Smooth muscle cell (in vitro differentiated cells): ENCODE measurements around the gene C1orf141. TPM values are rescaled to one million over a fixed set of nuclear protein-coding genes. Genes with fewer than 3 reads are reported as not detected.

Experiments used
- DNase-seq: peaks from one replicate; lab custom pipeline; 2025; ENCODE audit not compliant: unreplicated experiment; lab: John Stamatoyannopoulos, UW
- H2AFZ ChIP-seq: fragments of 200-600 bp; sonication (generic); 2 replicates; pipeline ENCODE4 v1.6.0; 2016; ENCODE audit warnings: antibody characterized with exemption, low read depth, mild to moderate bottlenecking
- H3F3A ChIP-seq: fragments of 200-600 bp; sonication (generic); 2 replicates; pipeline ENCODE4 v1.6.0; 2017; ENCODE audit warnings: antibody characterized with exemption, low read depth
- H3K27ac ChIP-seq: fragments of 200-600 bp; sonication (generic); 2 replicates; pipeline ENCODE4 v1.5.1; 2016; ENCODE audit warnings: low read depth, mild to moderate bottlenecking
- H3K27me3 ChIP-seq: fragments of 200-600 bp; sonication (generic); 2 replicates; pipeline ENCODE4 v1.6.1; 2016; ENCODE audit warnings: low read depth, mild to moderate bottlenecking
- H3K36me3 ChIP-seq: fragments of 200-600 bp; sonication (generic); 2 replicates; pipeline ENCODE4 v1.5.1; 2016; ENCODE audit warnings: low read depth
- H3K4me1 ChIP-seq: fragments of 200-600 bp; sonication (generic); 2 replicates; pipeline ENCODE4 v1.5.1; 2016; ENCODE audit warnings: low read depth
- H3K4me2 ChIP-seq: fragments of 200-600 bp; sonication (generic); 2 replicates; pipeline ENCODE4 v1.6.0; 2016; ENCODE audit warnings: mild to moderate bottlenecking
- H3K4me3 ChIP-seq: fragments of 200-600 bp; sonication (generic); 2 replicates; pipeline ENCODE4 v1.5.1; 2016; ENCODE audit warnings: mild to moderate bottlenecking
- H3K79me2 ChIP-seq: fragments of 200-600 bp; sonication (generic); 2 replicates; pipeline ENCODE4 v1.6.0; 2016; ENCODE audit warnings: low read depth, mild to moderate bottlenecking
- H3K9ac ChIP-seq: fragments of 200-600 bp; sonication (generic); 2 replicates; pipeline ENCODE4 v1.6.0; 2016; ENCODE audit warnings: low read depth
- H3K9me3 ChIP-seq: fragments of 200-600 bp; sonication (generic); replicated peaks from 2 replicates; pipeline ENCODE4 v1.5.1; 2016; ENCODE audit warnings: low read depth
- H4K20me1 ChIP-seq: fragments of 200-600 bp; sonication (generic); 2 replicates; pipeline ENCODE4 v1.6.0; 2016; ENCODE audit warnings: low read depth
- CTCF ChIP-seq: fragments of 200-600 bp; sonication (generic); IDR thresholded peaks from 2 replicates; pipeline ENCODE4 v1.5.1; 2017; ENCODE audit warnings: borderline replicate concordance, mild to moderate bottlenecking, antibody characterized with exemption; ENCODE audit not compliant: insufficient read depth, poor library complexity, severe bottlenecking
- WGBS: methylation state at CpG from one replicate; pipeline ENCODE4 v1.1.7; 2016; ENCODE audit warnings: low lambda C conversion rate; 5-methylcytosine and 5-hydroxymethylcytosine counted together
- polyA plus RNA-seq: library from polyadenylated mRNA; unstranded; fragments of >200 nt; fragmentation: Nextera tagmentation; extraction: Ambion mirVana; gene quantifications from 2 replicates; pipeline ENCODE4 v1.2.1, GENCODE V29; 2016
- total RNA-seq: library from RNA; depleted of rRNA; stranded (reverse); fragments of >200 nt; gene quantifications from 2 replicates; pipeline ENCODE4 v1.2.3, GENCODE V29; 2014

The C1orf141 gene
- total and polyA plus RNA-seq, 2 experiments from 2014 or later, result not detected

GRCh38 chr1:67058242-67058641 lies 76.5 kb downstream of the C1orf141 start:
- no peak overlapping the region for H3K4me3 ChIP-seq
- no peak overlapping the region for H3K9ac ChIP-seq
- H3K27me3 ChIP-seq, result no peaks in the 10 kb centered on the region
- no peaks in the 10 kb centered on the region for H3K36me3 ChIP-seq
- H3K4me1 ChIP-seq, result peaks cover 16% of the 10 kb centered on the region
- H3K79me2 ChIP-seq, result peaks cover 3% of the 10 kb centered on the region
- H3F3A ChIP-seq, result peaks cover 9% of the 10 kb centered on the region
- no peak overlapping the region for H2AFZ ChIP-seq
- peak overlapping the region; percentile 95 for H3K27ac ChIP-seq
- no peak for DNase-seq
- WGBS, result 96% methylated on average over 1 of the region's 1 CpG
- H3K9me3 ChIP-seq, result no peaks in the 10 kb centered on the region
- no peak for TF ChIP-seq CTCF
- H4K20me1 ChIP-seq, result no peaks in the 10 kb centered on the region
- peak overlapping the region; percentile 41 for H3K4me2 ChIP-seq

DNA sequence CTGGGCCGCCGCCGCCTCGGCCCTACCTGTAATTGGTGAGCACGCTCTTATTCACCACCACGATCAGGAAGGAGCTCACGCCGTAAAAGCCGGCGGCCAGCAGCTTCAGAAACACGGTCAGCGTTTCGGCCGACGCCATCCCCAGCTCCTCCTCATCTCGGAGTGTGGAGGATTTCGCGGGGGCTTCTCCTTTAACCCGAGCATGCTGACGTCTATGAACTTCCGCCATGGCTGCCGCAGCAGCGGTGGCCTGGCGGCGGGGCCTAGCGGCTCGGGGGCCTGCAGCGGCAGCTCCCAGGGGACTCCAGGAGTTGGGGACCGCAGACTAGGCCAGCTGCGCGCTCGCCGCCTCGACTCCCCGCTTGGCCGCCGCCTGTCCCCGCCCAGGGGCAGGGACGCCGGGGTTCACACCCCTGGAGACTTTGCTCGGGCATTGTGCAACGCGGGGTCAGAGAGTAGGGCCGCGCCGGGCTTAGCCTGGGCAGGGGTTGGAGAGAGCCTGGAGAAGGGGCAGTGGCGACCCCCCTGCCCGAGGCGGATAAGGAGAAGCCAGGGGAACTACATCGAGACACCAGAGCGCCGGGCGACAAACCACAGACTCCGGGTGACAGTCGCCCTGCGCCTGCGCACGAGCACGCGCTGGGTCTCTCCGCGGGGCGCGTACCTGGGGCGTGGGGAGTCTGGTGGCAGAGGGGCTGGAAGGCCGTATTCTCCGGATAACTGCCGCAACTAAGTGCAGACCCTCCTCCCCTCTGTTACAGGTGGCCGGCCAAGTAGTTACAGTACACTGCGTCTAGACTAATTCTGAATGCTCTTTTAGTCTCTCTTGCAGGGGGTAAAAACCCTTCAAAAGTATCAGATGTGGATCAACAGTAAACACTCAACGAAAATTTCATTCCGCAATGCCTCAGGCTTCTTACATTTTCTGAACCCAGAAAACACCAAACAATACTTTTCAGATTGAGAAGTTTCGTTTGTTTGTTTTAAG lies 80.7 kb downstream of the C1orf141 start, which contains the start of gene SLC35D1:
Gene SLC35D1, minus strand, starts transcription at position 364 of the 988 bp plus-strand sequence. Its CDS starts 135 bp downstream, at position 229.
- H3K79me2 ChIP-seq, result peaks cover 43% of the 10 kb centered on the region
- H3K4me2 ChIP-seq, result peak within 1 kb of the TSS; percentile 95
- H3K9me3 ChIP-seq, result no peaks in the 10 kb centered on the region
- no peaks in the 10 kb centered on the region for H3F3A ChIP-seq
- peak within 1 kb of the TSS; percentile 90 for H3K27ac ChIP-seq
- peaks cover 21% of the 10 kb centered on the region for H3K4me1 ChIP-seq
- peak within 1 kb of the TSS; percentile 95 for H3K9ac ChIP-seq
- H3K4me3 ChIP-seq, result peak within 1 kb of the TSS; percentile 68
- peak within 1 kb of the TSS; percentile 99 for H2AFZ ChIP-seq
- TF ChIP-seq CTCF, result no peak
- WGBS, result 2% methylated on average over 69 of the region's 73 CpGs
- DNase-seq, result peak; percentile 66
- H3K27me3 ChIP-seq, result no peaks in the 10 kb centered on the region
- H3K36me3 ChIP-seq, result peaks cover 4% of the 10 kb centered on the region
- H4K20me1 ChIP-seq, result no peaks in the 10 kb centered on the region

GRCh38 chr1:67053535-67053784 lies 81.3 kb downstream of the C1orf141 start:
- Histone ChIP-seq H3K79me2 (peaks cover 46% of the 10 kb centered on the region), H3K4me1 (peaks cover 14% of the 10 kb centered on the region), H3K9me3 (no peaks in the 10 kb centered on the region), H3K27ac (peak overlapping the region; percentile 90), H3K36me3 (peaks cover 7% of the 10 kb centered on the region), H4K20me1 (no peaks in the 10 kb centered on the region), H3K4me2 (peak overlapping the region; percentile 95), H3K27me3 (no peaks in the 10 kb centered on the region), H3K4me3 (peak overlapping the region; percentile 68), H2AFZ (peak overlapping the region; percentile 99), H3F3A (no peaks in the 10 kb centered on the region), H3K9ac (peak overlapping the region; percentile 95)
- TF ChIP-seq CTCF, result no peak
- WGBS, result 2% methylated on average over 30 of the region's 34 CpGs
- DNase-seq, result peak; percentile 59
